ENCODE data around the gene APP.

GRCh38 chr21:26146681-26147080 is 23.9 kb downstream of the APP start:
- TF ChIP-seq CTCF (IDR thresholded peaks at IDR 0.05) (no peak), POLR2A (IDR thresholded peaks at IDR 0.05) (no peak), POLR2AphosphoS5 (IDR thresholded peaks at IDR 0.05) (no peak)

Data from breast epithelium (tissue), 3 donors.